H9 (cell line): ENCODE results near the gene PRPH. TPM values are rescaled to one million over a fixed set of nuclear protein-coding genes. Genes with fewer than 3 reads are reported as not detected.

Experiments used
- DNase-seq: peaks from one replicate; pipeline ENCODE4 v3.0.0-alpha.2; 2017
- H2AFZ ChIP-seq: one replicate; pipeline ENCODE4 v1.6.1; 2013; ENCODE audit warnings: mild to moderate bottlenecking, low read length, control low read depth, moderate library complexity
- H2AK5ac ChIP-seq: 2 replicates; pipeline ENCODE4 v1.6.1; 2013; ENCODE audit warnings: low read length, control low read depth, mixed read lengths; ENCODE audit not compliant: insufficient read length
- H2BK120ac ChIP-seq: one replicate; pipeline ENCODE4 v1.6.1; 2013; ENCODE audit warnings: low read depth, mild to moderate bottlenecking, low read length, control low read depth, inconsistent platforms; ENCODE audit not compliant: poor library complexity, severe bottlenecking
- H2BK12ac ChIP-seq: 2 replicates; pipeline ENCODE4 v1.6.1; 2013; ENCODE audit warnings: low read length, control low read depth, mixed read lengths, low read depth; ENCODE audit not compliant: insufficient read length
- H2BK15ac ChIP-seq: 2 replicates; pipeline ENCODE4 v1.6.1; 2013; ENCODE audit warnings: low read depth, low read length, control low read depth
- H2BK20ac ChIP-seq: one replicate; pipeline ENCODE4 v1.6.1; 2013; ENCODE audit warnings: low read depth, mild to moderate bottlenecking, low read length, control low read depth, inconsistent platforms; ENCODE audit not compliant: poor library complexity, severe bottlenecking
- H2BK5ac ChIP-seq: 2 replicates; pipeline ENCODE4 v1.6.1; 2013; ENCODE audit warnings: low read length, control low read depth, mixed read lengths; ENCODE audit not compliant: insufficient read length
- H3K14ac ChIP-seq: 2 replicates; pipeline ENCODE4 v1.6.1; 2013; ENCODE audit warnings: low read length, control low read depth; ENCODE audit not compliant: insufficient read depth
- H3K18ac ChIP-seq: 2 replicates; pipeline ENCODE4 v1.6.1; 2013; ENCODE audit warnings: low read depth, mild to moderate bottlenecking, mixed read lengths, low read length, control low read depth; ENCODE audit not compliant: insufficient read length
- H3K23ac ChIP-seq: 2 replicates; pipeline ENCODE4 v1.6.1; 2013; ENCODE audit warnings: low read length, control low read depth, mixed read lengths, low read depth; ENCODE audit not compliant: insufficient read length
- H3K23me2 ChIP-seq: 2 replicates; pipeline ENCODE4 v1.6.1; 2013; ENCODE audit warnings: low read depth, mild to moderate bottlenecking, mixed read lengths, low read length, control low read depth; ENCODE audit not compliant: insufficient read length, poor library complexity, severe bottlenecking
- H3K27ac ChIP-seq: 2 replicates; pipeline ENCODE4 v1.5.1; 2013; ENCODE audit warnings: low read length, control low read depth, mixed read lengths, low read depth; ENCODE audit not compliant: insufficient read length
- H3K27me3 ChIP-seq: 2 replicates; pipeline ENCODE4 v1.6.1; 2013; ENCODE audit warnings: low read length, control low read depth, inconsistent platforms; ENCODE audit not compliant: insufficient read depth
- H3K4ac ChIP-seq: 2 replicates; pipeline ENCODE4 v1.6.1; 2013; ENCODE audit warnings: low read depth, mild to moderate bottlenecking, control low read depth, inconsistent platforms, low read length, moderate library complexity
- H3K4me1 ChIP-seq: 2 replicates; pipeline ENCODE4 v1.6.1; 2013; ENCODE audit warnings: low read length, control low read depth, inconsistent platforms; ENCODE audit not compliant: insufficient read depth
- H3K4me2 ChIP-seq: 2 replicates; pipeline ENCODE4 v1.6.1; 2013; ENCODE audit warnings: low read length, control low read depth, mixed read lengths; ENCODE audit not compliant: insufficient read length, insufficient read depth
- H3K56ac ChIP-seq: 2 replicates; pipeline ENCODE4 v1.6.1; 2013; ENCODE audit warnings: low read depth, mild to moderate bottlenecking, mixed read lengths, low read length, control low read depth; ENCODE audit not compliant: insufficient read length
- H3K79me1 ChIP-seq: 2 replicates; pipeline ENCODE4 v1.6.1; 2013; ENCODE audit warnings: low read depth, mild to moderate bottlenecking, moderate library complexity, low read length, control low read depth, inconsistent platforms; ENCODE audit not compliant: insufficient read depth, poor library complexity, severe bottlenecking
- H3K79me2 ChIP-seq: 2 replicates; pipeline ENCODE4 v1.6.1; 2013; ENCODE audit warnings: low read length, control low read depth, inconsistent platforms; ENCODE audit not compliant: insufficient read depth
- H3K9ac ChIP-seq: 2 replicates; pipeline ENCODE4 v1.6.1; 2013; ENCODE audit warnings: low read length, control low read depth, mixed read lengths; ENCODE audit not compliant: insufficient read length; ENCODE audit errors: extremely low read depth
- H3K9me3 ChIP-seq: one replicate; pipeline ENCODE4 v1.6.1; 2013; ENCODE audit warnings: low read depth, low read length, inconsistent platforms; ENCODE audit not compliant: control insufficient read depth
- H3T11ph ChIP-seq: one replicate; pipeline ENCODE4 v1.6.1; 2013; ENCODE audit warnings: mild to moderate bottlenecking, low read length, control low read depth, inconsistent platforms
- H4K20me1 ChIP-seq: one replicate; pipeline ENCODE4 v1.6.1; 2013; ENCODE audit not compliant: control insufficient read depth, insufficient read length, insufficient read depth
- H4K5ac ChIP-seq: 2 replicates; pipeline ENCODE4 v1.6.1; 2013; ENCODE audit warnings: low read depth, mild to moderate bottlenecking, mixed read lengths, low read length, control low read depth; ENCODE audit not compliant: insufficient read length
- H4K8ac ChIP-seq: replicated peaks from 2 replicates; pipeline ENCODE4 v1.6.1; 2013; ENCODE audit warnings: low read length, control low read depth, mixed read lengths, low read depth; ENCODE audit not compliant: insufficient read length
- H4K91ac ChIP-seq: 2 replicates; pipeline ENCODE4 v1.6.1; 2013; ENCODE audit warnings: low read depth, mild to moderate bottlenecking, moderate library complexity, mixed read lengths, low read length, control low read depth; ENCODE audit not compliant: insufficient read length
- H3K27ac Mint-ChIP-seq, 3 experiments: 2 replicates in 2 of 3; 3 replicates in 1 of 3; pipeline ENCODE4 v1.8.0; 2020 to 2021; ENCODE audit warnings: mixed read lengths in 3 of 3, mild to moderate bottlenecking in 1 of 3, moderate library complexity in 1 of 3
- H3K27me3 Mint-ChIP-seq: 2 replicates; pipeline ENCODE4 v1.8.0; 2021; ENCODE audit warnings: low read depth, mild to moderate bottlenecking, moderate library complexity, mixed read lengths
- H3K36me3 Mint-ChIP-seq, 3 experiments: 2 replicates in 2 of 3; 3 replicates in 1 of 3; pipeline ENCODE4 v1.8.0; 2020 to 2021; ENCODE audit warnings: low read depth in 3 of 3, mixed read lengths in 3 of 3; ENCODE audit not compliant: insufficient read depth in 1 of 3
- H3K4me1 Mint-ChIP-seq, 2 experiments: 2 replicates each; pipeline ENCODE4 v1.8.0; 2020; ENCODE audit warnings: mixed read lengths in 2 of 2
- H3K4me3 Mint-ChIP-seq, 2 experiments: 2 replicates in 1 of 2; 3 replicates in 1 of 2; pipeline ENCODE4 v1.8.0; 2020 to 2021; ENCODE audit warnings: mild to moderate bottlenecking in 2 of 2, mixed read lengths in 2 of 2, moderate library complexity in 1 of 2
- H3K9me3 Mint-ChIP-seq, 2 experiments: 2 replicates in 1 of 2; 3 replicates in 1 of 2; pipeline ENCODE4 v1.8.0; 2020; ENCODE audit warnings: mild to moderate bottlenecking in 2 of 2, mixed read lengths in 2 of 2, moderate library complexity in 1 of 2
- CTCF ChIP-seq: fragments of 200-600 bp; sonication (generic); conservative IDR thresholded peaks from 3 replicates; pipeline ENCODE4 v1.8.0; 2021; ENCODE audit warnings: antibody characterized with exemption, mild to moderate bottlenecking
- WGBS: extraction: QIAGEN DNeasy Blood & Tissue Kit; methylation state at CpG from one replicate; pipeline ENCODE4 v1.1.7; 2013; ENCODE audit warnings: missing lambda C conversion rate, low lambda C conversion rate, mixed read lengths; ENCODE audit not compliant: insufficient read length; ENCODE audit errors: extremely low coverage; 5-methylcytosine and 5-hydroxymethylcytosine counted together
- total RNA-seq: library from RNA; stranded (reverse); gene quantifications from 2 replicates; pipeline ENCODE4 v1.2.1, GENCODE V29; 2021

PRPH gene
- total RNA-seq, 1 experiment from 2014 or later = 1.1 TPM

- H3K4me3 Mint-ChIP-seq = no peak overlapping the region
- H3K27ac ChIP-seq = no peak overlapping the region
- DNase-seq = no peak
These were observed 9.2 kb downstream of the PRPH start for GRCh38 chr12:49304161-49304560.

More at GRCh38 chr12:49304161-49304560, 9.2 kb downstream of the PRPH start:
- Mint-ChIP-seq H3K9me3 (no peaks in the 10 kb centered on the region), H3K4me1 (no peaks in the 10 kb centered on the region), H3K27me3 (peaks cover 50% of the 10 kb centered on the region), H3K27ac (no peak overlapping the region), H3K36me3 (no peaks in the 10 kb centered on the region; a peak in 1 of 7 replicates)
- Histone ChIP-seq H3K27me3 (0 out of 2 replicates have a peak, but pooled peaks cover 3% of the 10 kb centered on the region), H4K91ac (no peak overlapping the region), H3K9ac (no peak overlapping the region), H3T11ph (no peak overlapping the region), H3K18ac (no peak overlapping the region), H2BK15ac (no peak overlapping the region), H2AFZ (no peak overlapping the region), H3K79me1 (no peaks in the 10 kb centered on the region), H3K4me1 (no peaks in the 10 kb centered on the region), H3K23ac (no peak overlapping the region), H2BK120ac (no peak overlapping the region), H4K8ac (no peak overlapping the region), H2AK5ac (no peak overlapping the region), H4K20me1 (no peaks in the 10 kb centered on the region), H3K4me2 (no peak overlapping the region), H4K5ac (no peak overlapping the region), H3K9me3 (no peaks in the 10 kb centered on the region), H2BK12ac (no peak overlapping the region), H3K14ac (no peak overlapping the region), H3K79me2 (no peaks in the 10 kb centered on the region), H2BK20ac (no peak overlapping the region), H3K56ac (no peak overlapping the region), H3K23me2 (no peaks in the 10 kb centered on the region), H2BK5ac (no peak overlapping the region), H3K4ac (no peak overlapping the region)
- WGBS = no CpG with 5 or more reads among the region's 2 CpGs
- no peak for TF ChIP-seq CTCF
